Mammary epithelial cell (primary cell): Measurements from ENCODE around the gene RPS18.

Source experiments
- EZH2 ChIP-seq: IDR thresholded peaks from 2 replicates; pipeline ENCODE4 v1.6.1; 2012; ENCODE audit warnings: low read length, inconsistent platforms, borderline replicate concordance
- TF ChIP-seq, protein P1 (sequence below), 2 donors: IDR thresholded peaks in 1 of 2; conservative IDR thresholded peaks in 1 of 2; 2 replicates each; pipeline ENCODE4 v1.5.1; 2011 to 2012; ENCODE audit warnings: inconsistent platforms in 2 of 2, low read length in 2 of 2, mild to moderate bottlenecking in 2 of 2, control low read depth in 1 of 2, low read depth in 1 of 2; ENCODE audit not compliant: insufficient read depth in 1 of 2; ENCODE audit errors: extremely low read depth in 1 of 2

GRCh38 chr6:33297406-33297955, 25.6 kb downstream of the RPS18 start:
- TF ChIP-seq, protein P1, sequence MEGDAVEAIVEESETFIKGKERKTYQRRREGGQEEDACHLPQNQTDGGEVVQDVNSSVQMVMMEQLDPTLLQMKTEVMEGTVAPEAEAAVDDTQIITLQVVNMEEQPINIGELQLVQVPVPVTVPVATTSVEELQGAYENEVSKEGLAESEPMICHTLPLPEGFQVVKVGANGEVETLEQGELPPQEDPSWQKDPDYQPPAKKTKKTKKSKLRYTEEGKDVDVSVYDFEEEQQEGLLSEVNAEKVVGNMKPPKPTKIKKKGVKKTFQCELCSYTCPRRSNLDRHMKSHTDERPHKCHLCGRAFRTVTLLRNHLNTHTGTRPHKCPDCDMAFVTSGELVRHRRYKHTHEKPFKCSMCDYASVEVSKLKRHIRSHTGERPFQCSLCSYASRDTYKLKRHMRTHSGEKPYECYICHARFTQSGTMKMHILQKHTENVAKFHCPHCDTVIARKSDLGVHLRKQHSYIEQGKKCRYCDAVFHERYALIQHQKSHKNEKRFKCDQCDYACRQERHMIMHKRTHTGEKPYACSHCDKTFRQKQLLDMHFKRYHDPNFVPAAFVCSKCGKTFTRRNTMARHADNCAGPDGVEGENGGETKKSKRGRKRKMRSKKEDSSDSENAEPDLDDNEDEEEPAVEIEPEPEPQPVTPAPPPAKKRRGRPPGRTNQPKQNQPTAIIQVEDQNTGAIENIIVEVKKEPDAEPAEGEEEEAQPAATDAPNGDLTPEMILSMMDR (conservative IDR thresholded peaks at IDR 0.05 in 1 of 2, IDR thresholded peaks at IDR 0.05 in 1 of 2; ENCODE audit: extremely low read depth in 1 of 2, insufficient read depth in 1 of 2, low read depth in 1 of 2, low read length in 2 of 2) = no peak
- TF ChIP-seq EZH2 = no peak
